Neural progenitor cell (in vitro differentiated cells): ENCODE measurements around the gene SPAG16. TPM values are rescaled to one million over a fixed set of nuclear protein-coding genes. Genes with fewer than 3 reads are reported as not detected.
A peak's percentile ranks its signal among the peaks of the same experiment; 100 is the strongest.
"Not testable (repeated sequence)": the region's sequence is repeated elsewhere in the genome, so short reads cannot be mapped to it uniquely, and the experiment has no call there.

ENCODE experiments used
- DNase-seq: peaks from one replicate; pipeline ENCODE4 v3.0.0-alpha.2; 2016; ENCODE audit warnings: low spot score
- H2AFZ ChIP-seq: fragments of 200-600 bp; sonication (generic); replicated peaks from 2 replicates; pipeline ENCODE4 v1.6.1; 2016; ENCODE audit warnings: antibody characterized with exemption
- H3F3A ChIP-seq: fragments of 200-600 bp; sonication (generic); 2 replicates; pipeline ENCODE4 v1.6.1; 2016; ENCODE audit warnings: antibody characterized with exemption, low read depth
- H3K27ac ChIP-seq: fragments of 200-600 bp; sonication (generic); 2 replicates; pipeline ENCODE4 v1.5.1; 2016; ENCODE audit warnings: mild to moderate bottlenecking
- H3K27me3 ChIP-seq: fragments of 200-600 bp; sonication (generic); 2 replicates; pipeline ENCODE4 v1.6.1; 2016; ENCODE audit warnings: mild to moderate bottlenecking, moderate library complexity
- H3K36me3 ChIP-seq: fragments of 200-600 bp; sonication (generic); 2 replicates; pipeline ENCODE4 v1.5.1; 2016
- H3K4me1 ChIP-seq: fragments of 200-600 bp; sonication (generic); 2 replicates; pipeline ENCODE4 v1.6.1; 2016; ENCODE audit warnings: mixed run types
- H3K4me2 ChIP-seq: fragments of 200-600 bp; sonication (generic); 2 replicates; pipeline ENCODE4 v1.6.1; 2016
- H3K4me3 ChIP-seq: fragments of 200-600 bp; sonication (generic); 2 replicates; pipeline ENCODE4 v1.5.1; 2016
- H3K79me2 ChIP-seq: fragments of 200-600 bp; sonication (generic); 2 replicates; pipeline ENCODE4 v1.6.1; 2016; ENCODE audit warnings: low read depth
- H3K9ac ChIP-seq: fragments of 200-600 bp; sonication (generic); 2 replicates; pipeline ENCODE4 v1.6.1; 2016
- H3K9me3 ChIP-seq: fragments of 200-600 bp; sonication (generic); 2 replicates; pipeline ENCODE4 v1.5.1; 2016; ENCODE audit warnings: low read depth
- H4K20me1 ChIP-seq: fragments of 200-600 bp; sonication (generic); 2 replicates; pipeline ENCODE4 v1.6.1; 2016; ENCODE audit warnings: low read depth
- H3K27ac Mint-ChIP-seq: 3 replicates; pipeline ENCODE4 v1.8.0; 2021; ENCODE audit warnings: mixed read lengths
- H3K27me3 Mint-ChIP-seq: 2 replicates; pipeline ENCODE4 v1.8.0; 2022; ENCODE audit warnings: low read depth, mild to moderate bottlenecking, inconsistent platforms, moderate library complexity, mixed read lengths; ENCODE audit not compliant: insufficient read depth
- H3K36me3 Mint-ChIP-seq: 3 replicates; pipeline ENCODE4 v1.8.0; 2021; ENCODE audit warnings: mixed read lengths
- H3K4me1 Mint-ChIP-seq: 3 replicates; pipeline ENCODE4 v1.8.0; 2021; ENCODE audit warnings: mixed read lengths
- H3K4me3 Mint-ChIP-seq: 3 replicates; pipeline ENCODE4 v1.8.0; 2021; ENCODE audit warnings: mild to moderate bottlenecking, moderate library complexity, mixed read lengths
- H3K9me3 Mint-ChIP-seq: 3 replicates; pipeline ENCODE4 v1.8.0; 2020; ENCODE audit warnings: mixed read lengths
- CTCF ChIP-seq: fragments of 200-600 bp; sonication (generic); IDR thresholded peaks from 2 replicates; pipeline ENCODE4 v1.5.1; 2017; ENCODE audit warnings: antibody characterized with exemption, mild to moderate bottlenecking
- EZH2 ChIP-seq: fragments of 200-600 bp; sonication (generic); IDR thresholded peaks from 2 replicates; pipeline ENCODE4 v1.6.1; 2017; ENCODE audit warnings: antibody characterized with exemption, mild to moderate bottlenecking, moderate library complexity
- EZH2phosphoT487 ChIP-seq: fragments of 200-600 bp; sonication (generic); IDR thresholded peaks from 2 replicates; pipeline ENCODE4 v1.6.1; 2017; ENCODE audit warnings: antibody characterized with exemption
- total RNA-seq: library from RNA; depleted of rRNA; stranded (reverse); fragments of >200 nt; gene quantifications from 2 replicates; pipeline ENCODE4 v1.2.3, GENCODE V29; 2015; ENCODE audit warnings: low replicate concordance

Gene SPAG16
- total RNA-seq, 1 donor from 2014 or later, result 70.3 TPM

DNA sequence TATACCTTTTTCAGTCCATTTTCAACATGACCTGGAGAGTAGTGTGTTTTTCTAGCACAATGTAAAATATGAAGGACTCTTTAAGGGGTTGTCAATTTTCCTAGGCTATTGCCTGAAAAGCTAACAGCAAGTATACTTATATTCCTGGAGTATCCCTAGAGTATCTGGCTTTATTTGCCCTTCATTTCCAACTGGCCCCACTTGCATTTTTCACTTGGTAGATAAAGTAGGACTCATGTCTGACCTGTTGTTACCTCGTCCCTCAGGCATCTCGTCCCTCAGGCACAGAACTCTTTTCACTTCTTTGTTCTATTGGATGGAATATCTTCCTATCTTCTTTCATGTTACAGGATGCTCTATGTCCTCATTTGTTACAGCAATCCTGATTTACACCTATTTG lies 69.2 kb downstream of the SPAG16 start:
- no peaks in the 10 kb centered on the region for H3F3A ChIP-seq
- H3K9ac ChIP-seq, result no peak overlapping the region
- H3K4me1 ChIP-seq, result no peaks in the 10 kb centered on the region
- H3K27me3 ChIP-seq, result no peaks in the 10 kb centered on the region
- TF ChIP-seq EZH2, result no peak
- TF ChIP-seq CTCF, result no peak
- TF ChIP-seq EZH2phosphoT487, result no peak
- Mint-ChIP-seq H3K4me3 (no peak overlapping the region), H3K27me3 (no peaks in the 10 kb centered on the region), H3K9me3 (peaks cover 17% of the 10 kb centered on the region), H3K4me1 (no peaks in the 10 kb centered on the region), H3K27ac (no peak overlapping the region), H3K36me3 (peaks cover 11% of the 10 kb centered on the region)
- no peaks in the 10 kb centered on the region for H3K79me2 ChIP-seq
- H3K4me3 ChIP-seq, result no peak overlapping the region
- no peak overlapping the region for H3K4me2 ChIP-seq
- DNase-seq, result no peak
- H3K27ac ChIP-seq, result no peak overlapping the region
- no peaks in the 10 kb centered on the region for H3K9me3 ChIP-seq
- no peaks in the 10 kb centered on the region for H3K36me3 ChIP-seq
- H2AFZ ChIP-seq, result no peak overlapping the region
- no peaks in the 10 kb centered on the region for H4K20me1 ChIP-seq

DNA sequence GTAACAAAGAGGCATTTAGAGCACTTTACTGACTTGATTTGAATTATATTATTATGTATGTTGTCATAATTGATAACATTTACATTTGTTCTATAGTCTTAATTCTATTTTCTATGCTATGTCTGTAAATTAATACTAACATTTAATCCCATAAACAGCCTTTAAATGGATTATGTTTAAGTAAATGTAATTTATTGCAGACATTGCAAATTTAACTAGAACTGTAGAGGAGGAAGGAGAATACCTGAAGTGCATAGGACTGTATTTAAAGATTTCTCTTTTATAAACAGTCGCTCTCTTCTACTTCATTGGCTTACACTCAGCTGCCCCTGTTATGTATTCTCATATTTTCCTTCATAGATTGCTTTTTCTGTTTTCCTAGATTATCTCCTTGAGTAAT lies 92.4 kb downstream of the SPAG16 start:
- H3K9ac ChIP-seq, result no peak overlapping the region
- Mint-ChIP-seq H3K36me3 (no peaks in the 10 kb centered on the region), H3K9me3 (no peaks in the 10 kb centered on the region), H3K4me3 (no peak overlapping the region), H3K27me3 (no peaks in the 10 kb centered on the region), H3K4me1 (no peaks in the 10 kb centered on the region), H3K27ac (no peak overlapping the region)
- no peaks in the 10 kb centered on the region for H3F3A ChIP-seq
- no peaks in the 10 kb centered on the region for H3K9me3 ChIP-seq
- H3K36me3 ChIP-seq, result no peaks in the 10 kb centered on the region
- H4K20me1 ChIP-seq, result no peaks in the 10 kb centered on the region
- no peaks in the 10 kb centered on the region for H3K4me1 ChIP-seq
- H2AFZ ChIP-seq, result no peak overlapping the region
- H3K27me3 ChIP-seq, result no peaks in the 10 kb centered on the region
- no peaks in the 10 kb centered on the region for H3K79me2 ChIP-seq
- no peak overlapping the region for H3K4me2 ChIP-seq
- H3K4me3 ChIP-seq, result no peak overlapping the region
- no peak overlapping the region for H3K27ac ChIP-seq
- TF ChIP-seq CTCF (no peak), EZH2phosphoT487 (no peak), EZH2 (no peak)
- no peak for DNase-seq

DNA sequence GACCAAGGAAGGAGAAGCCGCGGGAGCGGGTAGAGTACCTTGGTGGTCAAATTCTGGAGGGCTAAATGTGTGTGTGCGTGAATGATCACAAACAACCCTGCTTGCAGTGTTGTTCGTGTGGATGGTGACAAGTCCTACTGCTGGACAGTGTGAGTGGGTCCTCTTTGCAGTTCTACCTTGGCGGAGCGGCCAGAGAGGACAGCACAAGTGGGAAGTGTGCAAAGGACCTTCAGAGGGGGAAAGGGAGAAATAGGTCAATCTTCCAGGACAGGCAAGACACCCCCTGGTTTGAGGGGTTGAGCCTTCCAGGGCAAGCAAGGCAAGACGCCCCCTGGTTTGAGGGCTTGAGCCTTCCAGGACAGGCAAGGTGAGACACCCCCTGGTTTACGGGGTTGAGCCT lies 122.8 kb downstream of the SPAG16 start:
- H3K4me3 ChIP-seq, H3K27me3 Mint-ChIP-seq, H3K36me3 Mint-ChIP-seq, H3K27ac ChIP-seq, H3K4me3 Mint-ChIP-seq, H3K79me2 ChIP-seq, H3K27me3 ChIP-seq, H3K36me3 ChIP-seq, H2AFZ ChIP-seq, DNase-seq, H3K9me3 Mint-ChIP-seq, H3K4me1 Mint-ChIP-seq, H3K4me2 ChIP-seq, H3K9me3 ChIP-seq, H3K9ac ChIP-seq, H4K20me1 ChIP-seq: not testable (repeated sequence)
- peaks cover 14% of the 10 kb centered on the region for H3K4me1 ChIP-seq
- peak overlapping the region; percentile 54 for H3K27ac Mint-ChIP-seq
- peaks cover 11% of the 10 kb centered on the region for H3F3A ChIP-seq

- not testable (repeated sequence) for H3K9ac ChIP-seq, H3K9me3 Mint-ChIP-seq, H3K4me1 Mint-ChIP-seq, H4K20me1 ChIP-seq, H3K9me3 ChIP-seq, H3K79me2 ChIP-seq, H3K36me3 ChIP-seq, H3K4me3 ChIP-seq, H3K4me3 Mint-ChIP-seq, H2AFZ ChIP-seq, H3K27me3 ChIP-seq, H3K27me3 Mint-ChIP-seq, H3K36me3 Mint-ChIP-seq
- DNase-seq, result peak; percentile 65
- Histone ChIP-seq H3K4me2 (peak overlapping the region; percentile 45), H3K27ac (peak overlapping the region; percentile 73), H3F3A (peaks cover 11% of the 10 kb centered on the region), H3K4me1 (peaks cover 14% of the 10 kb centered on the region)
- H3K27ac Mint-ChIP-seq, result peak overlapping the region; percentile 33
Observed at GRCh38 chr2:213408426-213409070, 124.3 kb downstream of the SPAG16 start.

- not testable (repeated sequence) for H4K20me1 ChIP-seq, H3K27me3 ChIP-seq, H3K27ac ChIP-seq, H3K36me3 Mint-ChIP-seq, H3K4me2 ChIP-seq, H3K79me2 ChIP-seq, H3K4me3 Mint-ChIP-seq, H3K9me3 Mint-ChIP-seq, H2AFZ ChIP-seq, H3K4me1 Mint-ChIP-seq, H3K27ac Mint-ChIP-seq, H3K9me3 ChIP-seq, DNase-seq, H3K9ac ChIP-seq, H3K4me3 ChIP-seq, H3K36me3 ChIP-seq, H3K27me3 Mint-ChIP-seq
- Histone ChIP-seq H3F3A (peaks cover 11% of the 10 kb centered on the region), H3K4me1 (peaks cover 14% of the 10 kb centered on the region)
Observed at GRCh38 chr2:213410687-213411086, 126.4 kb downstream of the SPAG16 start.
